HG03432 (cell line): ENCODE data around the gene MLLT1.

Experiments
- ATAC-seq: cut with Tn5 transposase; IDR thresholded peaks from one replicate; pipeline ENCODE4 v1.9.1; 2021; ENCODE audit warnings: mild to moderate bottlenecking, moderate library complexity; ENCODE audit not compliant: unreplicated experiment

MLLT1 gene

DNA sequence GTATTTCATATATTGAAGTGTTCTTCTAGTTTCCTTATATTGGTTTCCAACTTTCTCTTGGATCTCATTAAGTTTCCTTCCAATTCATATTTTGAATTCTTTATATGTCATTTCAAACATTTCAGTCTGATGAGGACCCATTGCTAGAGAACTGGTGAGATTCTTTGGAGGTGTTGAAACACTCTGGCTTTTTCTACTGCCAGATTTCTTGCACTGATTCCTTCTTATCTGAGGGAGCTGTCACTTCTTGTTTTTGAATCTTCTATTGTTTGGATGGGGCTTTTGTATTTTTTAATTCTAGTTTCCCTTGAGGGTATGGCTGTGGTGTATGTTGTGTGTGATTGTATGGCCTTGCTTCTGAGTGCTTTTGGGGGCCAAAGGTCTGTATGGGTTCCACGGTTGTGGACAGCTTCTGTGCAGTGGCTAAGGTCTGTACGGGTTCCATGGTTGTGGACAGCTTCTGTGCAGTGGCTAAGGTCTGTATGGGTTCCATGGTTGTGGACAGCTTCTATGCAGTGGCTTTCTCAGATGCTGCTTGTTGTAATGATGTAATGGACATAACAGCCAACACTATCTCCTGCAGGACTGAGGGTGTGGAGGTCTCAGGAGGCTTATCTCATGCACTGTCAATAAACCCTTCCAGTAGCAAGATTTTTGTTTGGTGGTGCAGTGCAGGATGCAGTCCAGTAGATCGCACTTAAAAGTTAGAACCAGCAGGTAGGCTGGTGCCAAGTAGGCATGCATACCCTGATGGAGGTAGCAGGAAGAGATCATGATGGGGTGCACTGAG is 107.5 kb downstream of the MLLT1 start:
- ATAC-seq: no peak

DNA sequence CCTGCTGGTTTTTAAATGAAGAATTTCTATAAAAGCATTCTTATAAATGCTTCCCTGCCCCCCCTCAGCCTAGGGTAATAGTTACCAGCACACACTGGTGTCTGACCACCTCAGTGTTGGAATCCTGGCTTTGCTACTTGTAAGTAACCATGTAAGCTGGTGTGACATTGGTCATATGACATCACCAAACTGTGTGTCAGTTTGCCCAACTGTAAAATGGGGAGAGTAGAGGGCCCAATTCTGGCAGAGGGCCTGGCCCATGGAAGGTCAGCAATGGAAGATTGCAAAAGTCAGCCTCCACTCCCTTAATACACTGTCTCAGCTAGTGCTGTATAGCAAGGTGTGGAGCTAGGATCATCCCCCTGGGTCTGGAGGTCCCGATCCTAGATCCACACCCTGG is 112.7 kb downstream of the MLLT1 start:
- no peak for ATAC-seq

DNA sequence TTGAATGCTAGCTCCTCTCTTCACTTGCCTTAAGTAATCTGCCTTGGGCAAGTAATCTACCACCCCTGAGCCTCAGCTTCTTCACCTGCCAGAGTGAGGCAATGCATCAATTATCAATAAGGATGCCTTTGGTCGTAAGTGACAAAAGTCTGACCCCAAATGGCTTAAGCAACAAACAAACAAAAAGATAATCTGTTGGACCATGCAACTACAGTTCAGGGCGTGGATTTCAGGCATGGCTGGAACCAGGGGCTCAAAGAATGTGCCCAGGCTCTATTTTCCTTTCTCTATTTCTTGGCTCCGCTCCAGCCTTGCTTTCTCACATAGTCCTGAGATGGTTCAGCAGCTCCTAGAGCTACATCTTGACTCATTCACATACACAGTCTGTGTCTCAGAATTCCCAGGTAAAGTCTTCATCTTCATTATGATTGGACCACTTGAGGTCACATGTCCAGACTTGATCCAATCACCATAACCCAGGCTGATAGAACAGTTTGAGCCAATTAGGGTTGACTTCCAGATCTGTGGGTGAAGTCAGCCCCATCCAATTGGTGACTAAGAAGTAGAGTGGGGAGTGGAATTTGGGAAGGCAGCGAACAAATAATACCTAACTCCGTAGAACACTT is 114.8 kb downstream of the MLLT1 start:
- ATAC-seq: no peak

DNA sequence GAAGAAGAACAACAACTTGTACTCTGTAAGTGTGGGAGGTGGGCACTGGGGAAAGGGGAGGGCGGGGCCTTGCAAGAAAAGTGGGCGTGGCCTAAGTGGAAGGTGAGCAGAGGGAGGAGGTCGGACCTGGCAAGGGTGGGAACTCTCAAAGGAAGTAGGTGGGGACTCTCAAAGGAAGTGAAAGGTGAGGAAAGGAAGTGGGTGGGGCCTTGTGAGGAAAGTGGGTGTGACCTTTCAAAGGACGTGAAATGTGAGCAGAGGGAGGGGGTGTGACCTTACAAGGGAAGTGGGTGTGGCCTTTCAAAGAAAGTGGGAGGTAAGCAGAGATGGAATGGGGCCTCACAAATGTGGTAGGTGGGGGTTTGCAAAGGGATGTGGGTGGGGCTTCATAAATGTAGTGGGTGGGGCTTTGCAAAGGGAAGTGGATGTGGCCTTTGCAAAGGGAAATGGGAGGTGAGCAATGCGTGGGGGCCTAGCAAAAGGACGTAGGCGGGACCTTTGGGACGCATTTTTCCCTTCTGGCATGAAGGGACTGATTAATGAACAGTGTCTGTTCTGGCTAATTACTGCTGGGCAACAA is 118.4 kb downstream of the MLLT1 start:
- no peak for ATAC-seq
